GM13977 (cell line): ENCODE measurements around the gene PARP15.
"Not testable (repeated sequence)": the region's sequence is repeated elsewhere in the genome, so short reads cannot be mapped to it uniquely, and the experiment has no call there.

Experiments
- DNase-seq: peaks from one replicate; pipeline ENCODE4 v3.0.0; 2012; ENCODE audit warnings: low spot score
- in situ Hi-C: fragments of 300-500 bp; cut with MboI; formaldehyde crosslinking; loops from one replicate; pipeline ENCODE4 v1.12.0; 2022; ENCODE audit warnings: low sequenced_read_pairs, low pct_unique_long_range_greater_than_20kb, mixed read lengths, inconsistent platforms; ENCODE audit not compliant: unreplicated experiment
- TF ChIP-seq, protein P1 (sequence below): IDR thresholded peaks from 2 replicates; pipeline ENCODE4 v1.5.1; 2012; ENCODE audit warnings: mild to moderate bottlenecking, control low read depth; ENCODE audit not compliant: insufficient read depth; ENCODE audit errors: extremely low read depth, missing control alignments

Gene PARP15

DNA sequence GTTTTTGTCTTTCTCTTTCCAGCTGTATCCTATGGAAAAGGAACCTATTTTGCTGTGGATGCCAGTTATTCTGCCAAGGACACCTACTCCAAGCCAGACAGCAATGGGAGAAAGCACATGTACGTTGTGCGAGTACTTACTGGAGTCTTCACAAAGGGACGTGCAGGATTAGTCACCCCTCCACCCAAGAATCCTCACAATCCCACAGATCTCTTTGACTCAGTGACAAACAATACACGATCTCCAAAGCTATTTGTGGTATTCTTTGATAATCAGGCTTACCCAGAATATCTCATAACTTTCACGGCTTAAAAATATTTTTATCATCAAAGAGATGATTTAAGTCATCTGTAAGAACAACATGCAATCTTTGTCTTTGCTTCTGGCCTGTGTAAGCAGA, 58.3 kb downstream of the PARP15 start:
- TF ChIP-seq, protein P1, sequence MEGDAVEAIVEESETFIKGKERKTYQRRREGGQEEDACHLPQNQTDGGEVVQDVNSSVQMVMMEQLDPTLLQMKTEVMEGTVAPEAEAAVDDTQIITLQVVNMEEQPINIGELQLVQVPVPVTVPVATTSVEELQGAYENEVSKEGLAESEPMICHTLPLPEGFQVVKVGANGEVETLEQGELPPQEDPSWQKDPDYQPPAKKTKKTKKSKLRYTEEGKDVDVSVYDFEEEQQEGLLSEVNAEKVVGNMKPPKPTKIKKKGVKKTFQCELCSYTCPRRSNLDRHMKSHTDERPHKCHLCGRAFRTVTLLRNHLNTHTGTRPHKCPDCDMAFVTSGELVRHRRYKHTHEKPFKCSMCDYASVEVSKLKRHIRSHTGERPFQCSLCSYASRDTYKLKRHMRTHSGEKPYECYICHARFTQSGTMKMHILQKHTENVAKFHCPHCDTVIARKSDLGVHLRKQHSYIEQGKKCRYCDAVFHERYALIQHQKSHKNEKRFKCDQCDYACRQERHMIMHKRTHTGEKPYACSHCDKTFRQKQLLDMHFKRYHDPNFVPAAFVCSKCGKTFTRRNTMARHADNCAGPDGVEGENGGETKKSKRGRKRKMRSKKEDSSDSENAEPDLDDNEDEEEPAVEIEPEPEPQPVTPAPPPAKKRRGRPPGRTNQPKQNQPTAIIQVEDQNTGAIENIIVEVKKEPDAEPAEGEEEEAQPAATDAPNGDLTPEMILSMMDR: no peak
- in situ Hi-C loops: no loop called here
- DNase-seq: no peak

DNA sequence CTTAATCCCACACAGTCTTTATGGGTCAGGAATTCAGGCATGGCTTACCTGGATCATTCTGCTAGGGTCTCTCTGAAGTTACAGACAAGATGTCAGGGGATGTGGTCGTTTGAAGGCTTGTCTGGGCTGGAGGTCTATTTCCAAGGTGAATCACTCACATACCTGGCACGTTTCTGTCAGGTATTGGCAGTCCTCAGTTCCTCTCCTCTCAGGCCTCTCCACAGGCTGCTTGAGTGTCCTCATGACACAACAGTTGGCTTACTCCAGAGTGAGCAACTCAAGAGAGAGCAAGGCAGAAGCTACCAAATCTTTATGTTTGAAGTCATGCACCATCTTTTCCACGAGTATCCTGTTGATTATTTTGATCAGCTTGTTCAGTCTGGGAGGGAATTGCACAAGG, 59.2 kb downstream of the PARP15 start:
- in situ Hi-C loops: no loop called here
- DNase-seq: no peak
- TF ChIP-seq, protein P1: no peak

DNA sequence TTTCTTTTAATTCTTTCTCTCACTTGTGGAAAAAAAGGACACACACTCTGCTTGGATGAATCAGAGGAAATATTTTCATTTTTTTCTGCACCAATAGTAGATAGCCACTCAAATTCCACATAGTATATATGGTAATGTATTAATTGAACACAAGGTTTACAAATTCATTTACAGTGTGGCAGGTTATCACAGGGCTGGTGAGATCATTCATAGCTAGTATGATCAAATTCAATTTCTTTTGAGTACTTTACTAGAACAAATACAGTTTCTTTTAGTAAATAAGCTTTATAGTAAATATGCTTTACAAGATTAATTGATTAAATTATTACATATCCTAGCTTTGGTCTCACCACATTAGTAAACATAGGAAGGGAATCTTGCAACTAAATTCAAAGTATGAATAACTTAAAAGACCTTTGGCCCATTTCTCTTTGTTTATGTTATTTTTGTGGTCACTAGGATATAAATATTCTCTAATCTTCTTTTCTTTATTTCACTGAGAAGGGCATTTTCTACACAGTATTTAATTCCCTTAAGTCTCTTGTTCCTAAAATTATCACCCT, 63.1 kb downstream of the PARP15 start:
- in situ Hi-C loops: no loop called here
- no peak for DNase-seq
- TF ChIP-seq, protein P1: no peak

DNA sequence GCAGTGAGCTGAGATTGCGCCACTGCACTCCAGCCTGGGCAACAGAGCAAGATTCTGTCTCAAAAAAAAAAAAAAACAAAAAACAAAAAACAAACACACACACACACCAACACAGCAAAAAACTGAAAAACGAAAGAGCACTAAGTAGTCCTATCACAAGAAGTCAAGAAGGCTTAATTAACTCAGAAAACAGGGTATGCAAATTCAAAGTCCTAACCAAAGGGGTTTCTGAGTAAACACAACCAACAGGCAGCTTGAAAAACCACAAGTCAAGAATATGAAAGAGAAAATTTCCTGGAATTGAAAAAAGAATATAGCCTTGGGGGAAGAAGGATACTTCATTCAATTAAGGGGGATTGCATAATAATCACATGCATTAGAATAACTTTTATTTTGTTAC, 65.5 kb downstream of the PARP15 start:
- in situ Hi-C loops: no loop called here
- TF ChIP-seq, protein P1: no peak
- peak; percentile 35 for DNase-seq

DNA sequence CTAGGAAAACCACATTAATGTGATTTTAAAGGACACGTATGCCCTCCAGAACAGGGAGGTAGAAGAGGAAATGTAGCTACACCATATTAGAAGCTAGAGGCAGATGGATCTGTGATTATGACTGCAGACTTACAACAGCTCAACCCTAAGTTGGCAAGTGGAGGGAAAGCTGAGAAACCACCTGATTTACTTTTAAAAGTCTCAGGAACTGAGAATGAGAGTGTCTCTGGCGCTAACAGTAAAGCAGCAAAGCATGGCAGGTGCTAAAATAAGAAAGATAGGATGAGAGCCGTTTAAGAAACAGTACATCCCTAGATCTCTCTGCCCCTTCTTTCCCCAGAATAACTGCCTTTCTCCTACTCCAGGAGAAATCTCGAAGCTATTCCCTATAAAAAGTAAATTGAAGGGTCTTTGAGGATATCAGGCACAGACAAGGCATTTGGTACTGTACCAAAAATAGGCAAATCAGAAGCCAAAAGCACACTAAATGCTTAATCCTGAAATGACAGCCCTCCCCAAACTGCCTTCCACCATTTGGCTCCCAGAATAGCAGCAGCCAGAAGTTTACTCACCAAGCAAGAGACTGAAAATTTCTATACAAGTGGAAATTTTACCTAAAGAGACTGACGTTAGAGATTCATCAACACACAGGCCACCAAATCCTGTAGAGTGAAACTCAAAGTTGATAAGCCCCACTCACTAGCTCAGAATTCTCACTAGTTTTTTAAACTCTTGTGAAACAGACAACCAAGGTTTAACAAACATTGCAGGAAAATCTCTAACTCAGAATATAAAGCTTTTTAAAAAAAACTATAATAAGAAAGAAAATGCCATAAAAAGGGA, 68.9 kb downstream of the PARP15 start:
- peak; percentile 37 for DNase-seq
- TF ChIP-seq, protein P1: no peak
- in situ Hi-C loops: no loop called here

DNA sequence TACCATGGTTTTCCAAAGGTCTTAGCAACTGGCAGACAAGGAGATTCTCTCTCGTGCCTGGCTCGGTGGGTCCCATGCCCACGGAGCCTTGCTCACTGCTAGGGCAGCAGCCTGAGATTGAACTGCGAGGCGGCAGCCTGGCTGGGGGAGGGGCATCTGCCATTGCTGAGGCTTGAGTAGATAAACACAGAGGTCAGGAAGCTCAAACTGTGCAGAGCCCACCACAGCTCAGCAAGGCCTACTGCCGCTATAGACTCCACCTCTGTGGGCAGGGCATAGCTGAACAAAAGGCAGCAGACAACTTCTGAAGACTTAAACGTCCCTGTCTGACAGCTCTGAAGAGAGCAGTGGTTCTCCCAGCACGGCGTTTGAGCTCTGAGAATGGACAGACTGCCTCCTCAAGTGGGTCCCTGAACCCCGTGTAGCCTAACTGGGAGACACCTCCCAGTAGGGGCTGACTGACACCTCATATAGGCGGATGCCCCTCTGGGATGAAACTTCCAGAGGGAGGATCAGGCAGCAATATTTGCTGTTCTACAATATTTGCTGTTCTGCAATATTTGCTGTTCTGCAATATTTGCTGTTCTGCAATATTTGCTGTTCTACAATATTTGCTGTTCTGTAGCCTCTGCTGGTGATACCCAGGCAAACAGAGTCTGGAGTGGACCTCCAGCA, 73.9 kb downstream of the PARP15 start:
- DNase-seq, in situ Hi-C loops: not testable (repeated sequence)

DNA sequence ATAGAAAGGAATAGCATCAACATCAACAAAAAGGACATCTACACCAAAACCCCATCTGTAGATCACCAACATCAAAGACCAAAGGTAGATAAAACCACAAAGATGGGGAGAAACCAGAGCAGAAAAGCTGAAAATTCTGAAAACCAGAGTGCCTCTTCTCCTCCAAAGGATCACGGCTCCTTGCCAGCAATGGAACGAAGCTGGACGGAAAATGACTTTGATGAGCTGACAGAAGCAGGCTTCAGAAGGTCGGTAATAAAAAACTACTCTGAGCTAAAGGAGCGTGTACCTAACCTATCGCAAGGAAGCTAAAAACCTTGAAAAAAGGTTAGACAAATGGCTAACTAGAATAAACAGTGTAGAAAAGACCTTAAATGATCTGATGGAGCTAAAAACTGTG, 74.5 kb downstream of the PARP15 start:
- in situ Hi-C loops, DNase-seq: not testable (repeated sequence)

DNA sequence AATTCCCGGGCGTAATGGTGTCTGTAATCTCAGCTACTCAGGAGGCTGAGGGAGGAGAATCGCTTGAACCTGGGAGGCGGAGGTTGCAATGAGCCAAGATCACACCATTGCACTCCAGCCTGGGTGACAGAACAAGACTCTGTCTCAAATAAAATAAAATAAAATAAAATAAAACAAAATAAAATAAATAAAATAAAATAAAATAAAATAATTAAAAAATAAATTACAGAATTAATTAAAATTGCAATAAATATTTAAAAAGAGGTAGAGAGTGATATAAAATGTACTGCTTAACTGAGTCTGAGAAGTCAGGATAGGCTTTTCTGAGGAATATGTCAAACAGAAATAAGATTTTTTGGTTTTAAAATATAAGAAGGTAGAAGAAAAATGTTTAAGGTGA, 80.9 kb downstream of the PARP15 start:
- DNase-seq, in situ Hi-C loops: not testable (repeated sequence)
